Activated CD4-positive, CD25-positive, alpha-beta regulatory T cell treated with anti-CD3 and anti-CD28 coated beads, Interleukin-2, amount 50 U/mL, for 16 hours (primary cell): ENCODE measurements around the gene SAMD9.
"Not testable (repeated sequence)": the region's sequence is repeated elsewhere in the genome, so short reads cannot be mapped to it uniquely, and the experiment has no call there.

ENCODE experiments used
- DNase-seq: peaks from one replicate; pipeline ENCODE4 v3.0.0-alpha.2; 2020; ENCODE audit warnings: low read depth, low spot score

SAMD9 gene

DNA sequence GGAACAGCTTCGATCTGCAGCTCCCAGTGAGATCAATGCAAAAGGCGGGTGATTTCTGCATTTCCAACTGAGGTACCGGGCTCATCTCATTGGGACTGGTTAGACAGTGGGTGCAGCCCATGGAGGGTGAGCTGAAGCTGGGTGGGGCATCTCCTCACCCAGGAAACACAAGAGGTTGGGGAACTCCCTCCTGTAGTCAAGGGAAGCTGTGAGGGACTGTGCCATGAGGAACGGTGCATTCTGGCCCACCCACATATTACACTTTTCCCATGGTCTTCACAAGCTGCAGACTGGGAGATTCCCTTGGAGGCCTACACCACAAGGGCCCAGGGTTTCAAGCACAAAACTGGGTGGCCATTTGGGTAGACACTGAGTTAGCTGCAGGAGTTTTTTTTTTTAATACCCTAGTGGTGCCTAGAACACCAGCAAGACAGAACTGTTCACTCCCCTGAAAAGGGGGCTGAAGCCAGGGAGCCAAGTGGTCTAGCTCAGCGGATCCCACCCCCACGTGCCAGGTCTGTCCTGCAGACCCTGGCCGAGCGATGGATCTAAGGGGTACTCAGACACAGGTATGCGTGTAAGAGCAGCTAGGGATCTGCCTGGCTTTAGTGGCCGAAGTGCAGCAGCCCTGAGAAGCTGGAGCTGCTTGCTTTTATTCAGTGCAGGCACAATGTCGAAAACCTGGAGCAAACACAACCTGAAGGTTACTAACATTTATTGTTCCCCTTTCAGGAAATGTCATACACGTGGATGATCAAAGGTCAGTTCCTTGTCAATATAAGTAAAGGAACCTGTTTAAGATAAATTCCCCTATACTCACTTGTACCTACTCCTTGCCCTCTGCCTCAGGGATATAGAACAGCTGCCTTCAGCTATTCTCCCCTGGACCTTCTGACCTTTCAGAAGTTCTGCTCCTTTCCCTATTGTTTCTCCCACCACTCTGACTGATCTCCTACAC lies 3.1 kb upstream of the SAMD9 start:
- no peak for DNase-seq

DNA sequence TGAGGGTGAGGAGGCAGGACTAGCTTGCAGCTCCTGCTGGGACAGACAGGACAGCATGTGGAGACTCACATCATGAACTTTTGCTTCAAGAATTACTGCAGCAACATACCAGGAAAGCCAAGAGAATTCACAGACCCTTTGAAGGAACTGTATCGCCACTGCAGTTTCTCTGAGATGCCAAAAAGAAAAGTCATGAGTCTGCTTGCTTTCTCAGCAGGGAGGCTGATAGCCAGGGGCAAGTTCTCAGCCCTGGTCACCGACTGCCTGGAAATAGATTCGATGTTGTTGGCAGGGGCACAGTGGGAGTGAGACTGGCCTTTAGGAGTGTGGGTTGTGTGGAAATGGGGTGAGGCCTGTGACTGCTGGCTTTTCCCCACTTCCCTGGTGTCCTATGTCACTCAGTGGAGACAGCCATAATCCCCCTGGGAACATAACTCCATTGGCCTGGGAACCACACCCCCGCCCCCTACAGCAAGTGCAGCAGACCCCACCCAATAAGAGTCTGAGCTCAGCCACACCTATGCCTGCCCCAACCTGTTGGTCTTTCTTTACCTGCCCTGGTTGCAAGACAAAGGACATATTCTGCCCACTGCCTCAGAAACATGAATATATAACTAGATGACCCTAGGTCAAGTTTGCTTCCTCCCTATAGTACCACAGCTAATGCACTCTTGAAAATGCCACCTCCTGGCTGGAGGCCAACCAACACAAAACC lies 1.6 kb upstream of the SAMD9 start:
- DNase-seq: no peak

- DNase-seq: no peak
Observed at GRCh38 chr7:93117327-93117726, 452 bp downstream of the SAMD9 start.

GRCh38 chr7:93115796-93116195 lies 2.0 kb downstream of the SAMD9 start:
- no peak for DNase-seq

DNA sequence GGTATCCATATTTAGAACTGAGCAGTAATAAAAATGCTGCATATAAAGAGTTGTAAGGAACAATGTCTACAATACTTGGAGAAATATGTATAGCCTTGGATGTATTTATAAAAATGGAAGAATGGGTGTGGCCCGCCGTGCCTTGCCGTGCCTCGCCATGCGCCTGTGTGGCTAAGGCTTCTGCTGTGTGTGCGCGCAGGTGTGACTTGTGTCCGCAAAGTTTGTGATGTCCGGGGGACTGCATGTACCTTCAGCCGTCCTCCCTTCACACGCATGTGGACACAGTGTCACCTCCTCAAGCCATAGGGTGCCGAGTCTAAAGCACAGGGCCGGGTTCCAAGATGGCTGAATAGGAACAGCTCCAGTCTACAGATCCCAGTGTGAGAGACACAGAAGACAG lies 9.8 kb downstream of the SAMD9 start:
- no peak for DNase-seq

DNA sequence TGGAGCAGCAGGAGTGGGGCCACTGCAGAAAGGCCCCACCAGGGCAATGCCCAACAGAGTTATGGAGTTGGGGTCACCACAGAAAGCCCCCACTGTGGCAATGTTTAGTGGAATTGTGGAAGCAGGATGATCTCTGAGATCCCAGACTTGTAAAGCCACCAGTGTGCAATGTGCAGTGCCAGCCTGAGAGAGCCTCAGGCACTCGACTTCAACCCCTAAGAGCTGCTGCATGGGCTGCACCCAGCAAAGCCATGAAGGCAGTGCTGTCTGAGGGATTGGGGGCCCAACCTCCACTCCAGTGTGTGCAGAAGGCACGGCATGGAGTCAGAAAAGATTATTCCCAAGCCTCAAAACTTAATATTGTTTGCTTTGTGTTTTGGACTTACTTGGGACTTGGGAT lies 20.4 kb downstream of the SAMD9 start:
- DNase-seq: no peak

DNA sequence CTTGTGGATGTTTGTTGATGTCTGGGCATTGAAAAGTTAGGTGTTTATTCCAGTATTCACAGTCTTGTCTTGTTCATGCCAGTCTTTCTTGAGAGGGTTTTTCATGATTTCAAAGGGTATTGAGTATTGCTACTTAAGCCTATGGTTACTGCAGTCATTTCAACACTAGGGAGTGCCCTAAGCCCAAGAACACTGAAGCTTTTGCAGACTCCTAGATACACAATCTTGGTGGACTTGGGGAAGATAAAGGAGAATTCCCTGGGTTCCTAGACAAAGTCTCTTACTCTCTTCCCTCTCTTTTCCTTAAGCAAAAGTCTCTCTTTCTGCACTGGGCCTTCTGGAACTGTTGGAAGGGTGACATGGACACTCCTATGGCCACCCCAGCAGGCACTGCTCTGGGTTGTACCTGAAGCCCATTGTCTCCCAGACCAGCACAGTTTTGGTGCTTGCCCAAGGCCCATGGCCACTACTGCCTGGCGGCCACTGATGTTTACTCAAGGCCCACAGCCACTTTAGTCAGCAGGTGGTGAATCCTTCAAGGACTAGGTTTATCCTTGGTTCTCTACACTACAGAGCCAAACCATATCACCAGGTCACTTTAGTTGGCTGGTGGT lies 24.9 kb downstream of the SAMD9 start:
- no peak for DNase-seq

DNA sequence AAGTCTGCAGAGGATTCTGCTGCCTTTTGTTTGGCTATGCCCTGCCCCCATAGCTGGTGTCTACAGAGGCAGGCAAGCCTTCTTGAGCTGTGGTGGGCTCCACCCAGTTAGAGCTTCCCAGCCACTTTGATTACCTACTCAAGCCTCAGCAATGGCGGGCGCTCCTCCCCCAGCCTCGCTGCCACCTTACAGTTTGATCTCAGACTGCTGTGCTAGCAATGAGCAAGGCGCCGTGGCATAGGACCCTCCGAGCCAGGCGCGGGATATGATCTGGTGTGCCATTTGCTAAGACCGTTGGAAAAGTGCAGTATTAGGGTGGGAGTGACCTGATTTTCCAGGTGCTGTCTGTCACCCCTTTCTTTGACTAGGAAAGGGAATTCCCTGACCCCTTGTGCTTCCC lies 44.4 kb downstream of the SAMD9 start:
- not testable (repeated sequence) for DNase-seq

DNA sequence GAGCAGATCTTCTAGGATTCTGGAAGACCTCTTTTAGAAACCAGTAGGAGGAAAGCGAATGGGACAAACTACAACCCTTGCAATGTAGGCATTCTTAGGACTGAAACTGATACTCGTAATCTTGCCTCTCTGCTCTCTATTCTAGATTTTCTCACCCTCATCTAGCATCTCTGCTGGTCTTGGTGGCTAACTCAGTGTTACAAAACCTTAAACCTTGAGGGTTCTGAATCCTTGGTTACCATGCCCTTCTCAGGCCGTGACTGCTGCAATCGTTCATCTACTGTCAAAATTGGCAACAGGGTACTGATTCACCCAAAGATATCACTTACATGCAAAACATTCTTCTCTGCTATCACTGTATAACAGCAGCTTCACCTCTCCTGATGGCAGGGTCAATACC lies 55.2 kb downstream of the SAMD9 start:
- no peak for DNase-seq

- DNase-seq: no peak
Observed at GRCh38 chr7:93060865-93061264, 56.9 kb downstream of the SAMD9 start.

GRCh38 chr7:93060025-93060424 lies 57.8 kb downstream of the SAMD9 start:
- no peak for DNase-seq

DNA sequence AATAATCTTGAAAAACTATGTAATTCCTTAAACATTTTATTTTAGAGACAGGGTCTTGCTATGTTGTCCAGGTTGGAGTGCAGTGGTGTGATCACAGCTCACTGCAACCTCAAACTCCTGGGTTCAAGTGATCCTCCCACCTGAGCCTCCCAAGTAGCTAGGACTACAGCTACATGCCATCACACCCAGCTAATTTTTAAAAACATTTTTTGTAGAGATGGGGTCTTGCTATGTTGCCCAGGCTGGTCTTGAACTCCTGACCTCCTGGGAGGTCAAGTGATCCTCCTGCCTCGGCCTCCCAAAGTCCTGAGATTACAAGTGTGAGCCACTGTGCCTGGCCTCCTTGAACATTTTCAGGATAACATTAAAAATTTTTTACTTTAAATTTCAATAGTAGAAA lies 61.2 kb downstream of the SAMD9 start:
- not testable (repeated sequence) for DNase-seq

GRCh38 chr7:93055543-93056107 lies 62.2 kb downstream of the SAMD9 start:
- no peak for DNase-seq

- no peak for DNase-seq
Observed at GRCh38 chr7:93054975-93055374, 62.8 kb downstream of the SAMD9 start.

GRCh38 chr7:93053949-93054943 lies 63.5 kb downstream of the SAMD9 start:
- DNase-seq: no peak

DNA sequence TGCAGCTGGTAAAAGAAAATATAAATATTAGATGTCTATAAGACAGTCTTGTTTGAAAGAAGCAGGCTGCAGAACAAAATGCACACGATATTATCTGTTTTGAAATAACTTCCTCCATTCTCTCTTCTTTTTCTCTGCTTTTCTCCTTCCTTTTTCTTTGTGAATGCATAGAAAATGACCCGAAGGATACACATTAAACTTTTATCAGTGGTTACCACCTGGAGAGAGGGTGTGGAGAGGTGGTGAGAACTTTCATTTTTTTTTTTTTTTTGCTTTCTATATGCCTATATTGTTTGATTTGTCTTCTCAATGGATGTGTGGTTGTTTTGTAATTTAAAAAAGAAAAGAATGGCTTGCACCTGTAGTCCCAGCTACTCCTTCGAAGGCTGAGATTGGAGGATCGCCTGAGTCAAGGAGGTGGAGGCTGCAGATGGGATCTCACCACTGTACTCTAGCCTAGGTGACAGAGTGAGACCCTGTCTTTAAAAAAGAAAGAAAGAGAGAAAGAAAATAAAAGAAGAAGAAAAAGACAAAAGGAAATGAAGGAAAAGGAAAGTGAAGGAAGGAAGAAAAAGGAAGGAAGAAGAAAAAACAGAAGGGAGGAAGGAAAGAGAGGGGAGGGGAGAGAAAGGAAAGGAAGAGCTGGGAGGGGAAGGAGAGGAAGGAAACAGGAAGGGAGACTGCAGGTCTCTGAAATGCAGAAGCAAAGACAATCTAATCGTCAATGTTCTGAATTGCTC lies 64.4 kb downstream of the SAMD9 start:
- no peak for DNase-seq

- no peak for DNase-seq
Observed at GRCh38 chr7:93051660-93052059, 66.1 kb downstream of the SAMD9 start.
